SK-N-SH (cell line): ENCODE data around the gene DLX4. TPM values are rescaled to one million over a fixed set of nuclear protein-coding genes. Genes with fewer than 3 reads are reported as not detected.

Experiments
- CTCF ChIA-PET: fragments of 300-600, 350-600 bp; formaldehyde crosslinking; extraction: SDS; loops from one replicate; lab custom pipeline; 2021; lab: Yijun Ruan, JAX
- POLR2A ChIA-PET: fragments of 350-600 bp; sonication (Branson Sonifier 250); formaldehyde crosslinking; extraction: SDS; loops from one replicate; lab custom pipeline; 2020; ENCODE audit warnings: antibody characterized with exemption, inconsistent platforms; lab: Yijun Ruan, JAX
- DNase-seq: peaks from one replicate; pipeline ENCODE4 v3.0.0; 2012
- H2AFZ ChIP-seq: fragments of 200-600 bp; sonication (generic); 2 replicates; pipeline ENCODE4 v1.8.1; 2016; ENCODE audit warnings: antibody characterized with exemption, mild to moderate bottlenecking, low read depth
- H3F3A ChIP-seq: fragments of 200-600 bp; sonication (generic); replicated peaks from 2 replicates; pipeline ENCODE3; 2016; ENCODE audit warnings: antibody characterized with exemption, mild to moderate bottlenecking; ENCODE audit not compliant: insufficient read depth
- H3K27ac ChIP-seq, 2 experiments: fragments of 200-500 bp in 1 of 2; fragments of 200-600 bp in 1 of 2; sonication (Bioruptor generic) in 1 of 2; sonication (generic), shearing (Covaris generic) in 1 of 2; 2 replicates each; pipeline versions ENCODE4 v1.5.1 to v1.6.1; 2014 to 2016; ENCODE audit warnings: low read depth in 2 of 2, inconsistent platforms in 1 of 2, low read length in 1 of 2, mild to moderate bottlenecking in 1 of 2, mixed read lengths in 1 of 2
- H3K27me3 ChIP-seq: fragments of 200-600 bp; sonication (generic), shearing (Covaris generic); 2 replicates; pipeline ENCODE4 v1.6.1; 2016; ENCODE audit warnings: mixed run types; ENCODE audit not compliant: insufficient read depth
- H3K36me3 ChIP-seq, 2 experiments: fragments of 200-500 bp in 1 of 2; fragments of 200-600 bp in 1 of 2; sonication (Bioruptor generic) in 1 of 2; sonication (generic) in 1 of 2; replicated peaks in 1 of 2; 2 replicates each; pipeline versions ENCODE3 to v1.5.1; 2014 to 2016; ENCODE audit warnings: low read length in 1 of 2, mild to moderate bottlenecking in 1 of 2; ENCODE audit not compliant: insufficient read depth in 2 of 2, control insufficient read depth in 1 of 2
- H3K4me1 ChIP-seq, 2 experiments: fragments of 200-500 bp in 1 of 2; fragments of 200-600 bp in 1 of 2; sonication (Bioruptor generic) in 1 of 2; sonication (generic), shearing (Covaris generic) in 1 of 2; 2 replicates each; pipeline versions ENCODE4 v1.5.1 to v1.6.1; 2014 to 2016; ENCODE audit warnings: low read depth in 1 of 2, low read length in 1 of 2, mixed run types in 1 of 2; ENCODE audit not compliant: insufficient read depth in 2 of 2, control insufficient read depth in 1 of 2
- H3K4me2 ChIP-seq: fragments of 200-600 bp; sonication (generic), shearing (Covaris generic); 2 replicates; pipeline ENCODE4 v1.6.1; 2017; ENCODE audit warnings: mixed run types
- H3K4me3 ChIP-seq, 2 experiments: fragments of 200-500 bp in 1 of 2; fragments of 200-600 bp in 1 of 2; sonication (Bioruptor generic) in 1 of 2; sonication (generic), shearing (Covaris generic) in 1 of 2; 2 replicates each; pipeline versions ENCODE4 v1.5.1 to v1.8.1; 2014 to 2016; ENCODE audit warnings: low read depth in 2 of 2, inconsistent platforms in 1 of 2, low read length in 1 of 2, mild to moderate bottlenecking in 1 of 2, mixed read lengths in 1 of 2, moderate library complexity in 1 of 2
- H3K79me2 ChIP-seq: fragments of 200-600 bp; sonication (generic); 2 replicates; pipeline ENCODE4 v1.8.1; 2017; ENCODE audit warnings: mild to moderate bottlenecking; ENCODE audit not compliant: insufficient read depth
- H3K9ac ChIP-seq: fragments of 200-600 bp; sonication (generic); 2 replicates; pipeline ENCODE4 v1.6.1; 2017; ENCODE audit warnings: mixed run types
- H3K9me2 ChIP-seq: fragments of 200-600 bp; sonication (generic); 2 replicates; pipeline ENCODE4 v1.6.1; 2017; ENCODE audit warnings: mixed run types
- H3K9me3 ChIP-seq: fragments of 200-600 bp; sonication (generic); 2 replicates; pipeline ENCODE4 v1.6.1; 2017; ENCODE audit warnings: mixed run types, mild to moderate bottlenecking, moderate library complexity
- H4K20me1 ChIP-seq: fragments of 200-600 bp; sonication (generic); 2 replicates; pipeline ENCODE4 v1.6.1; 2017; ENCODE audit warnings: mild to moderate bottlenecking, mixed run types; ENCODE audit not compliant: insufficient read depth
- CTCF ChIP-seq: fragments of 200-600 bp; sonication (generic); IDR thresholded peaks from 2 replicates; pipeline ENCODE4 v1.6.1; 2017; ENCODE audit warnings: antibody characterized with exemption, mild to moderate bottlenecking, moderate library complexity
- FOXM1 ChIP-seq: IDR thresholded peaks from 2 replicates; pipeline ENCODE4 v1.4.0; 2012; ENCODE audit warnings: low read depth, mild to moderate bottlenecking
- GATA2 ChIP-seq: sonication (generic); formaldehyde crosslinking; IDR thresholded peaks from 2 replicates; pipeline ENCODE4 v1.5.0; 2020; ENCODE audit warnings: mild to moderate bottlenecking, missing genetic modification reagents
- JUND ChIP-seq: IDR thresholded peaks from 2 replicates; pipeline ENCODE4 v1.4.0; 2012
- MAX ChIP-seq: IDR thresholded peaks from 2 replicates; pipeline ENCODE4 v1.4.0; 2012; ENCODE audit warnings: low read depth
- MXI1 ChIP-seq: IDR thresholded peaks from 2 replicates; pipeline ENCODE4 v1.6.1; 2012; ENCODE audit warnings: mild to moderate bottlenecking, low read depth, low read length, improper control_type of control experiment
- NFIC ChIP-seq: IDR thresholded peaks from 2 replicates; pipeline ENCODE4 v1.4.0; 2012; ENCODE audit warnings: borderline replicate concordance
- NRF1 ChIP-seq: IDR thresholded peaks from 2 replicates; pipeline ENCODE4 v1.6.1; 2012; ENCODE audit warnings: low read depth, mild to moderate bottlenecking, low read length
- POLR2AphosphoS5 ChIP-seq: IDR thresholded peaks from 2 replicates; pipeline ENCODE4 v1.6.1; 2012; ENCODE audit warnings: low read depth, low read length
- RFX5 ChIP-seq: IDR thresholded peaks from 2 replicates; pipeline ENCODE4 v1.6.1; 2012; ENCODE audit warnings: mild to moderate bottlenecking, improper control_type of control experiment, low read length
- SMC3 ChIP-seq: IDR thresholded peaks from 2 replicates; pipeline ENCODE4 v1.6.1; 2012; ENCODE audit warnings: low read depth, low read length, improper control_type of control experiment
- TAF1 ChIP-seq: IDR thresholded peaks from 2 replicates; pipeline ENCODE4 v1.6.1; 2012; ENCODE audit warnings: low read depth, mild to moderate bottlenecking, low read length, moderate library complexity, borderline replicate concordance
- TCF12 ChIP-seq: IDR thresholded peaks from 2 replicates; pipeline ENCODE4 v1.4.0; 2012
- TEAD4 ChIP-seq: IDR thresholded peaks from 2 replicates; pipeline ENCODE4 v1.4.0; 2012; ENCODE audit warnings: mild to moderate bottlenecking, borderline replicate concordance; ENCODE audit not compliant: insufficient read depth
- USF1 ChIP-seq: IDR thresholded peaks from 2 replicates; pipeline ENCODE4 v1.4.0; 2012; ENCODE audit warnings: low read depth, borderline replicate concordance
- ZBTB33 ChIP-seq: IDR thresholded peaks from 2 replicates; pipeline ENCODE4 v1.4.0; 2012; ENCODE audit warnings: low read depth, borderline replicate concordance
- WGBS: methylation state at CpG from one replicate; pipeline ENCODE4 v1.1.6; 2017; ENCODE audit warnings: low lambda C conversion rate; 5-methylcytosine and 5-hydroxymethylcytosine counted together
- polyA plus RNA-seq, 3 experiments: library from polyadenylated mRNA; depleted of rRNA; stranded (reverse); fragments of >200 nt; gene quantifications; 2 replicates each; pipeline ENCODE4 v1.2.3, GENCODE V29; 2012

Gene DLX4
- polyA plus RNA-seq, 1 of the 3 experiments (the other 2 are of a cell fraction) = 0.10 TPM

- H3K4me1 ChIP-seq = peaks cover 0 to 9% of the 10 kb centered on the region in 2 experiments; a peak in 1 of 4 replicates
- H3K9ac ChIP-seq = no peak overlapping the region
- no peak overlapping the region for H3K4me2 ChIP-seq
- 0 out of 2 replicates have a peak, but pooled peaks cover 3% of the 10 kb centered on the region for H4K20me1 ChIP-seq
- no peaks in the 10 kb centered on the region for H3F3A ChIP-seq
- DNase-seq = no peak
- no peak overlapping the region for H2AFZ ChIP-seq
- no peaks in the 10 kb centered on the region for H3K9me2 ChIP-seq
- H3K4me3 ChIP-seq = no peak overlapping the region
- H3K36me3 ChIP-seq = no peaks in the 10 kb centered on the region
- ChIA-PET CTCF (interaction anchor here (0.9 to 21.8 kb wide), 8 partner anchors 10 to 65 kb away, joined by 3 to 258 read pairs (median 4); no protein-coding TSS in a partner anchor), POLR2A (interaction anchor here (1.3 kb wide), 1 partner anchor 18 kb away, joined by 3 read pairs; no protein-coding TSS in a partner anchor)
- H3K79me2 ChIP-seq = no peaks in the 10 kb centered on the region
- H3K27ac ChIP-seq = no peak overlapping the region
- no peak for TF ChIP-seq NFIC
- TF ChIP-seq JUND = no peak
- no peak for TF ChIP-seq POLR2AphosphoS5
- no peak for TF ChIP-seq SMC3
- no peak for TF ChIP-seq MAX
- no peak for TF ChIP-seq TAF1
- TF ChIP-seq TEAD4 = no peak
- TF ChIP-seq RFX5 = no peak
- TF ChIP-seq NRF1 = no peak
- TF ChIP-seq MXI1 = no peak
- no peak for TF ChIP-seq TCF12
- no peak for TF ChIP-seq GATA2 (CRISPR knock-in tag)
- TF ChIP-seq USF1 = no peak
- no peak for TF ChIP-seq FOXM1
- TF ChIP-seq ZBTB33 = no peak
- TF ChIP-seq CTCF = no peak
- no peaks in the 10 kb centered on the region for H3K9me3 ChIP-seq
- H3K27me3 ChIP-seq = peaks cover 95% of the 10 kb centered on the region
- WGBS = 39% methylated on average over 6 of the region's 6 CpGs
Observed at GRCh38 chr17:49932901-49933300, 36.1 kb upstream of the DLX4 start.
